Loucy (cell line): ENCODE measurements around the gene PDZD4.

Experiments used
- CTCF ChIP-seq: fragments of 200-600 bp; sonication (generic); conservative IDR thresholded peaks from 2 replicates; pipeline ENCODE4 v1.5.1; 2014; ENCODE audit warnings: mild to moderate bottlenecking, antibody characterized with exemption, low read length
- EZH2phosphoT487 ChIP-seq: fragments of 200-600 bp; IDR thresholded peaks from 2 replicates; pipeline ENCODE4 v1.6.1; 2018; ENCODE audit warnings: antibody characterized with exemption, mild to moderate bottlenecking, moderate library complexity, borderline replicate concordance

- TF ChIP-seq CTCF (no peak), EZH2phosphoT487 (no peak)
Measured at GRCh38 chrX:153861733-153862310, 31.5 kb upstream of the PDZD4 start.
